Adrenal gland (tissue), 5 donors: ENCODE results near the gene GPR31.

ENCODE experiments used
- CTCF ChIP-seq, 6 experiments: fragments of 450-650 bp in 4 of 6; fragments of 200-600 bp in 2 of 6; sonication (generic) in 1 of 6; IDR thresholded peaks; 1 replicate in 5 of 6; 2 replicates in 1 of 6; pipeline versions ENCODE4 v1.5.1 to v1.8.0; 2016 to 2021; ENCODE audit warnings: antibody characterized with exemption in 6 of 6, mild to moderate bottlenecking in 2 of 6, moderate library complexity in 1 of 6
- POLR2A ChIP-seq, 2 donors: fragments of 450-650 bp; IDR thresholded peaks; one replicate each; pipeline ENCODE4 v1.6.1; 2017; ENCODE audit warnings: antibody characterized with exemption in 2 of 2, mild to moderate bottlenecking in 2 of 2, moderate library complexity in 1 of 2
- donor health status: DM: no; HTN: no; CAD: no.

- TF ChIP-seq CTCF (IDR thresholded peaks at IDR 0.05) = no peak
- TF ChIP-seq POLR2A (IDR thresholded peaks at IDR 0.05) = no peak
Measured at GRCh38 chr6:167146135-167146534, 11.6 kb downstream of the GPR31 start.
